Suprapubic skin (tissue), 4 donors: ENCODE data around the gene HOXA13. TPM values are rescaled to one million over a fixed set of nuclear protein-coding genes. Genes with fewer than 3 reads are reported as not detected.

ENCODE experiments used
- DNase-seq, 2 donors: peaks; one replicate each; pipeline ENCODE4 v3.0.0-alpha.2; 2019; ENCODE audit warnings: low spot score in 2 of 2
- H3K27ac ChIP-seq: fragments of 200-600 bp; sonication (generic); one replicate; pipeline ENCODE4 v1.5.1; 2019
- H3K27me3 ChIP-seq: fragments of 200-600 bp; sonication (generic); one replicate; pipeline ENCODE4 v1.5.1; 2019
- H3K36me3 ChIP-seq: fragments of 200-600 bp; sonication (generic); one replicate; pipeline ENCODE4 v1.5.1; 2019
- H3K4me1 ChIP-seq: fragments of 200-600 bp; sonication (generic); one replicate; pipeline ENCODE4 v1.5.1; 2019
- H3K4me3 ChIP-seq: fragments of 200-600 bp; sonication (generic); one replicate; pipeline ENCODE4 v1.5.1; 2019; ENCODE audit warnings: mild to moderate bottlenecking
- H3K9me3 ChIP-seq: fragments of 200-600 bp; sonication (generic); one replicate; pipeline ENCODE4 v1.5.1; 2019
- EP300 ChIP-seq: sonication (generic); formaldehyde crosslinking; IDR thresholded peaks from one replicate; pipeline ENCODE4 v1.6.1; 2017; ENCODE audit warnings: antibody characterized with exemption
- POLR2A ChIP-seq, 2 donors: fragments of 450-650 bp; IDR thresholded peaks; one replicate each; pipeline ENCODE4 v1.6.1; 2017; ENCODE audit warnings: antibody characterized with exemption in 2 of 2, mild to moderate bottlenecking in 2 of 2, moderate library complexity in 2 of 2
- POLR2AphosphoS5 ChIP-seq, 3 donors: sonication (generic); formaldehyde crosslinking; IDR thresholded peaks; one replicate each; pipeline ENCODE4 v1.6.1; 2017; ENCODE audit warnings: antibody characterized with exemption in 3 of 3
- WGBS: methylation state at CpG from one replicate; pipeline ENCODE4 v1.1.5; 2018; 5-methylcytosine and 5-hydroxymethylcytosine counted together
- total RNA-seq, 4 donors: library from RNA; depleted of rRNA; stranded (reverse); fragments of >200 nt; gene quantifications; one replicate each; pipeline ENCODE4 v1.1.0, GENCODE V29; 2016
- TF ChIP-seq, protein P1 (sequence below), 2 donors: fragments of 200-600 bp in 1 of 2; fragments of 450-650 bp in 1 of 2; sonication (generic) in 1 of 2; IDR thresholded peaks; one replicate each; pipeline ENCODE4 v1.5.1; 2016 to 2019; ENCODE audit warnings: antibody characterized with exemption in 2 of 2, mild to moderate bottlenecking in 1 of 2, moderate library complexity in 1 of 2

The HOXA13 gene
- total RNA-seq, 4 donors from 2014 or later = 0.17 TPM; not detected in 3

- DNase-seq = no peak
- no peaks in the 10 kb centered on the region for H3K9me3 ChIP-seq
- peaks cover 72% of the 10 kb centered on the region for H3K4me1 ChIP-seq
- WGBS = 14% methylated on average over 12 of the region's 12 CpGs
- peak overlapping the region; percentile 97 for H3K27ac ChIP-seq
- H3K36me3 ChIP-seq = no peaks in the 10 kb centered on the region
- H3K4me3 ChIP-seq = peak overlapping the region; percentile 84
- TF ChIP-seq POLR2A (IDR thresholded peaks at IDR 0.05) (no peak), EP300 (no peak), POLR2AphosphoS5 (IDR thresholded peaks at IDR 0.05) (no peak)
- TF ChIP-seq, protein P1, sequence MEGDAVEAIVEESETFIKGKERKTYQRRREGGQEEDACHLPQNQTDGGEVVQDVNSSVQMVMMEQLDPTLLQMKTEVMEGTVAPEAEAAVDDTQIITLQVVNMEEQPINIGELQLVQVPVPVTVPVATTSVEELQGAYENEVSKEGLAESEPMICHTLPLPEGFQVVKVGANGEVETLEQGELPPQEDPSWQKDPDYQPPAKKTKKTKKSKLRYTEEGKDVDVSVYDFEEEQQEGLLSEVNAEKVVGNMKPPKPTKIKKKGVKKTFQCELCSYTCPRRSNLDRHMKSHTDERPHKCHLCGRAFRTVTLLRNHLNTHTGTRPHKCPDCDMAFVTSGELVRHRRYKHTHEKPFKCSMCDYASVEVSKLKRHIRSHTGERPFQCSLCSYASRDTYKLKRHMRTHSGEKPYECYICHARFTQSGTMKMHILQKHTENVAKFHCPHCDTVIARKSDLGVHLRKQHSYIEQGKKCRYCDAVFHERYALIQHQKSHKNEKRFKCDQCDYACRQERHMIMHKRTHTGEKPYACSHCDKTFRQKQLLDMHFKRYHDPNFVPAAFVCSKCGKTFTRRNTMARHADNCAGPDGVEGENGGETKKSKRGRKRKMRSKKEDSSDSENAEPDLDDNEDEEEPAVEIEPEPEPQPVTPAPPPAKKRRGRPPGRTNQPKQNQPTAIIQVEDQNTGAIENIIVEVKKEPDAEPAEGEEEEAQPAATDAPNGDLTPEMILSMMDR (IDR thresholded peaks at IDR 0.05) = no peak
- peaks cover 13% of the 10 kb centered on the region for H3K27me3 ChIP-seq
Observed at GRCh38 chr7:27164045-27164366, 35.9 kb downstream of the HOXA13 start.

DNA sequence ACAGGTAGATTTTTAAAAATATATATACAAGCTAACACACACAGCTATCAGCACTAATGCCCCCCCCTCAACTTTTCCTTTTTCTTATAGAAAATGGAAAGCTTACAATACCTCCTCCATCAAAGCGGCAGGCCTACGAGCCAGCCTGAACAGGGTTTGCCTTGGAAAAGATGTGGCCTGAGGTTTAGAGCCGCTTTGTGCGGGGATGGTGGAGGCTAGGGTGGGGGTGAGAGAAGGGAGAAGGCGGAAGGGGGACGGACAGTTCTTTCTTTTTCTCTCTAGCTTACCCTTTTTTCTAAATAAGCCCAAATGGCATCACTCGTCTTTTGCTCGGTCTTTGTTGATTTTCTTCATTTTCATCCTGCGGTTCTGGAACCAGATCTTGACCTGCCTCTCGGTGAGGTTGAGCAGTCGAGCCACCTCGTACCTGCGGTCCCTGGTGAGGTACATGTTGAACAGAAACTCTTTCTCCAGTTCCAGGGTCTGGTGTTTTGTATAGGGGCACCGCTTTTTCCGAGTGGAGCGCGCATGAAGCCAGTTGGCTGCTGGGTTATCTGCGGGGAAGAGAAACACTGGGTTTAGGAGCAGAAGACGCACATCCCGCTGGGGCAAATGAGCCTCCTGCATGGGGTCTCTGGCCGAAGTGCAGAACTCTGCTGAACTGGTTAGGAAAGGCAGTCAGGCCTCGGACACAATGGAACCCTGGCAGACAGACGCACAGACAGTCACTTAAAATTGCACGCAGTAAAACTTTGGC lies 36.4 kb downstream of the HOXA13 start:
- no peaks in the 10 kb centered on the region for H3K36me3 ChIP-seq
- WGBS = 25% methylated on average over 24 of the region's 24 CpGs
- peak overlapping the region; percentile 97 for H3K27ac ChIP-seq
- no peak for TF ChIP-seq EP300
- TF ChIP-seq POLR2A (IDR thresholded peaks at IDR 0.05) = no peak
- TF ChIP-seq, protein P1 (IDR thresholded peaks at IDR 0.05) = no peak
- TF ChIP-seq POLR2AphosphoS5 (IDR thresholded peaks at IDR 0.05) = no peak
- peaks cover 71% of the 10 kb centered on the region for H3K4me1 ChIP-seq
- no peaks in the 10 kb centered on the region for H3K9me3 ChIP-seq
- peak in 1 of 2 donors; percentile 61 for DNase-seq
- peaks cover 12% of the 10 kb centered on the region for H3K27me3 ChIP-seq
- H3K4me3 ChIP-seq = peak overlapping the region; percentile 84

DNA sequence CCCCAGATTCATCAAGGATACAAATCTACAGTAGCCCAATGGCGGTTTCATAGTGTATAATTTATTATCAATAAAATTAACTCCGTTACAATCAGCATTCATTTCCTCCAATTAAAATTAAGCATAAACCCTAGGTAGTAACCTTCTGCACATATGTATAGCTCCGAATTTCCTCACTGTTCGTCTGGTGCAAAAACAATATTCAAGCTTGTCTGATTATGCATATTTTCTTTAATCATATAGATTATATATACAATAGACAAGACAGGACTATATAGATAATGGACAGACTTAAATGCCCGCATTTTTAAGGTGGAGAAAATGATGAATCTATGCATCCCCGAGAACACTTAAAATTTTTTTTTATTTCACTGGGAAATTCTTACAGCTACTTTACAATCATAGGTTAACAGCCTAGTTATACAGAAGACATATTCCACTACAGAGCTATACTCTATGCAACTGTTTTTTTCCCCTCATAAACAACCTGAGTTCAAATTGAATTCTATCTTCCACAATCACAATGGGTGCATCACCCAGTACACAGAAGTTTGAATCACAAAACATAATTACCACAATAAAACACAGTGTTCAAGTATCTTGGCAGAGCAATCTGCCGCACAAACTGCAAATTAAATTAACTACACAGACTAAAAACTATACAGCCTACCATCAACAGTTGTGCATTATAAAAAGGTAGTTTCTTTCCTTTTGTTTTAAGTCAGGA lies 37.2 kb downstream of the HOXA13 start:
- peak overlapping the region; percentile 97 for H3K27ac ChIP-seq
- H3K27me3 ChIP-seq = peaks cover 12% of the 10 kb centered on the region
- TF ChIP-seq, protein P1 (IDR thresholded peaks at IDR 0.05) = no peak
- TF ChIP-seq POLR2A (IDR thresholded peaks at IDR 0.05) (no peak), POLR2AphosphoS5 (IDR thresholded peaks at IDR 0.05) (no peak), EP300 (no peak)
- H3K36me3 ChIP-seq = no peaks in the 10 kb centered on the region
- H3K4me3 ChIP-seq = peak overlapping the region; percentile 84
- H3K4me1 ChIP-seq = peaks cover 71% of the 10 kb centered on the region
- no peaks in the 10 kb centered on the region for H3K9me3 ChIP-seq
- 40% methylated on average over 7 of the region's 7 CpGs for WGBS
- no peak for DNase-seq

DNA sequence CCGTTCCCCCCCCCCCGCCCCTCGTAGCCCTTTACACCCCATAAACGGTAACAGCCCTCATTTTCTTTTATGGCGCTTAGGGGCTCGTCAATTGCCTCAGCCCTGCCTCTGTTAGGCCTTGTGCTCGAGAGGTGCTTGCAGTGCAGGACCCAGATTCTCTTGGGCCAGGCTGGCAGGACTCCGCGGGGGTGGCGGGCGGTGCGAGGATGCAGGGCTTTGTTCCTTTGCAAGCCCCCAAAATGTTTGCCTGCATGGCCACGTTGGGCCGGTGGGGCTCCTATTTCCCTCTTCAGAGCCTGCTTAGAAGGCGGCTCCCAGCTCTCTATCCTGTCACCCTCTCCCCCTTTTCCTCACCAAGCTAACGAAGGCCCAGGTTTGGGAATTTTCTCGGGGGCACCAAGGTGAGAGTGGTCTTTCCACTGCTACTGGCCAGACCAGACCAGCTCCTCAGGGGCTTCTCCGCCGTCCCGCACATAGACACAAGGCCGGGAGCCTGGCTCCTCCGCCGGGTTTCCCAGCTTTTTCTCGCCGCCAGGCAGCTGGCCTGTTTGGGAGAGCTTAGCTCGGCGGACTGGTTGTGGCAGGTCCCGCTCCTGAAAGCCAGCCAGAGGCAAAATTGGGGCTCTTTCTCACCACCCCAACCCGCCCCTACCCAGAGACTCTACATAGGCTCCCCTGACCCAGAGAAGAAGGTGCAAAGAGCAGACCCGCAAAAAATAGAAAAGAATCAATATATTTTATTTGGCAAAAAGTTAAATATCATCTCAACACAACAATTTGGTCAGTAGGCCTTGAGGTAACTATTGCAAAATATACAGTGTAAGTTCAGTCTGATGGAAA lies 38.0 kb downstream of the HOXA13 start:
- peaks cover 6% of the 10 kb centered on the region for H3K27me3 ChIP-seq
- H3K9me3 ChIP-seq = no peaks in the 10 kb centered on the region
- DNase-seq = peak in 1 of 2 donors; percentile 68
- peak overlapping the region; percentile 97 for H3K27ac ChIP-seq
- H3K4me3 ChIP-seq = peak overlapping the region; percentile 84
- no peak for TF ChIP-seq POLR2A (IDR thresholded peaks at IDR 0.05)
- no peak for TF ChIP-seq POLR2AphosphoS5 (IDR thresholded peaks at IDR 0.05)
- TF ChIP-seq, protein P1 (IDR thresholded peaks at IDR 0.05) = no peak
- no peak for TF ChIP-seq EP300
- peaks cover 71% of the 10 kb centered on the region for H3K4me1 ChIP-seq
- 30% methylated on average over 25 of the region's 30 CpGs for WGBS
- H3K36me3 ChIP-seq = no peaks in the 10 kb centered on the region
